Activated CD8-positive, alpha-beta T cell treated with anti-CD3 and anti-CD28 coated beads, Interleukin-2, amount 10 ng/mL, durations not matched to agents 7 days and 5 days (primary cell): ENCODE results near the gene SLC2A8. TPM values are rescaled to one million over a fixed set of nuclear protein-coding genes. Genes with fewer than 3 reads are reported as not detected.

ENCODE experiments used
- ATAC-seq: fragments of 150-1000 bp; cut with Tn5 transposase; one replicate; pipeline ENCODE4 v1.10.0; 2021; ENCODE audit warnings: moderate library complexity
- CTCF ChIA-PET: fragments of 350-600 bp; sonication (Branson Sonifier 250); formaldehyde crosslinking; loops from one replicate; lab custom pipeline; 2021; ENCODE audit warnings: antibody characterized with exemption; lab: Charles Lee
- POLR2A ChIA-PET: fragments of 350-600 bp; sonication (Branson Sonifier 250); formaldehyde crosslinking; loops from one replicate; lab custom pipeline; 2021; ENCODE audit warnings: antibody characterized with exemption; lab: Charles Lee
- DNase-seq: peaks from one replicate; pipeline ENCODE4 v3.0.0-alpha.2; 2020
- H3K27ac Mint-ChIP-seq: one replicate; pipeline ENCODE4 v1.8.0; 2021; ENCODE audit warnings: mild to moderate bottlenecking, mixed read lengths
- H3K27me3 Mint-ChIP-seq: one replicate; pipeline ENCODE4 v1.8.0; 2021; ENCODE audit warnings: low read depth, mixed read lengths
- H3K36me3 Mint-ChIP-seq: one replicate; pipeline ENCODE4 v1.8.0; 2021; ENCODE audit warnings: low read depth, mixed read lengths
- H3K4me1 Mint-ChIP-seq: one replicate; pipeline ENCODE4 v1.8.0; 2021; ENCODE audit warnings: low read depth, mixed read lengths
- H3K4me3 Mint-ChIP-seq: one replicate; pipeline ENCODE4 v1.8.0; 2021; ENCODE audit warnings: mild to moderate bottlenecking, mixed read lengths
- H3K9me3 Mint-ChIP-seq: one replicate; pipeline ENCODE4 v1.8.0; 2022; ENCODE audit warnings: mixed read lengths; ENCODE audit not compliant: insufficient read depth
- total RNA-seq, 2 experiments: library from RNA; stranded (reverse); gene quantifications; one replicate each; pipeline ENCODE4 v1.2.3, GENCODE V29; 2021

Gene SLC2A8
- total RNA-seq, 2 experiments from 2014 or later = 5.6 to 7.2 TPM

GRCh38 chr9:127450830-127451607, 54.0 kb downstream of the SLC2A8 start, which contains the start of the genes LRSAM1 and RPL12:
Gene LRSAM1, plus strand, starts transcription at chr9:127451510. Its CDS starts 3,018 bp downstream, at chr9:127454528.
Gene RPL12, minus strand, starts transcription at chr9:127451406. Its CDS starts 89 bp downstream, at chr9:127451317.
- no peaks in the 10 kb centered on the region for H3K27me3 Mint-ChIP-seq
- H3K27ac Mint-ChIP-seq = peak within 1 kb of the TSS; percentile 97
- ATAC-seq (peak; percentile 66), DNase-seq (peak; percentile 98)
- peak within 1 kb of the TSS; percentile 95 for H3K4me3 Mint-ChIP-seq
- H3K36me3 Mint-ChIP-seq = peaks cover 55% of the 10 kb centered on the region
- ChIA-PET CTCF (interaction anchor here (0.7 to 2.4 kb wide), 10 partner anchors 17 to 631 kb away, joined by 3 to 8 read pairs (median 3); partner anchors contain the start of genes SLC2A8, TOR2A and ZNF79), POLR2A (interaction anchor here (0.6 to 2.8 kb wide), 49 partner anchors 8 to 969 kb away, joined by 3 to 40 read pairs (median 3); partner anchors contain the start of genes PTRH1, SLC2A8, ST6GALNAC4 and TOR2A)
- H3K4me1 Mint-ChIP-seq = peaks cover 54% of the 10 kb centered on the region
- no peaks in the 10 kb centered on the region for H3K9me3 Mint-ChIP-seq

DNA sequence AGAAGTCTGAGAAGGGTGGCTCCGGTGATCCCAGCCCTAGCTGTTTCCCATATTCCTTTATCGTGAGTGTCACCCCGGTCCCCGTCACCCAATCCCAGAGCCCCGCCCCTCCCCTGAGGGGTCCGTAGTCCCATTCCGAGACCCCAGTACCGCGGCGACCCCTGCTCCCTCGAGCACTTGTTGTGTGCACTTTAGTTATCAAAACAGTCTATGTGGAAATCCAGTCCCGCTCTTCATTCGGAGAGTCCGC, 54.6 kb downstream of the SLC2A8 start:
- peak overlapping the region; percentile 97 for H3K27ac Mint-ChIP-seq
- DNase-seq = no peak
- H3K4me1 Mint-ChIP-seq = peaks cover 54% of the 10 kb centered on the region
- H3K9me3 Mint-ChIP-seq = no peaks in the 10 kb centered on the region
- H3K4me3 Mint-ChIP-seq = peak overlapping the region; percentile 95
- ChIA-PET POLR2A (interaction anchor here (0.6 to 2.8 kb wide), 42 partner anchors 9 to 968 kb away, joined by 3 to 40 read pairs (median 4); partner anchors contain the start of genes PTRH1, SLC2A8, ST6GALNAC4 and TOR2A), CTCF (interaction anchor here (1.0 to 2.4 kb wide), 8 partner anchors 16 to 283 kb away, joined by 3 to 8 read pairs (median 3); partner anchors contain the start of genes TOR2A and ZNF79)
- no peaks in the 10 kb centered on the region for H3K27me3 Mint-ChIP-seq
- H3K36me3 Mint-ChIP-seq = peaks cover 50% of the 10 kb centered on the region
- no peak for ATAC-seq

DNA sequence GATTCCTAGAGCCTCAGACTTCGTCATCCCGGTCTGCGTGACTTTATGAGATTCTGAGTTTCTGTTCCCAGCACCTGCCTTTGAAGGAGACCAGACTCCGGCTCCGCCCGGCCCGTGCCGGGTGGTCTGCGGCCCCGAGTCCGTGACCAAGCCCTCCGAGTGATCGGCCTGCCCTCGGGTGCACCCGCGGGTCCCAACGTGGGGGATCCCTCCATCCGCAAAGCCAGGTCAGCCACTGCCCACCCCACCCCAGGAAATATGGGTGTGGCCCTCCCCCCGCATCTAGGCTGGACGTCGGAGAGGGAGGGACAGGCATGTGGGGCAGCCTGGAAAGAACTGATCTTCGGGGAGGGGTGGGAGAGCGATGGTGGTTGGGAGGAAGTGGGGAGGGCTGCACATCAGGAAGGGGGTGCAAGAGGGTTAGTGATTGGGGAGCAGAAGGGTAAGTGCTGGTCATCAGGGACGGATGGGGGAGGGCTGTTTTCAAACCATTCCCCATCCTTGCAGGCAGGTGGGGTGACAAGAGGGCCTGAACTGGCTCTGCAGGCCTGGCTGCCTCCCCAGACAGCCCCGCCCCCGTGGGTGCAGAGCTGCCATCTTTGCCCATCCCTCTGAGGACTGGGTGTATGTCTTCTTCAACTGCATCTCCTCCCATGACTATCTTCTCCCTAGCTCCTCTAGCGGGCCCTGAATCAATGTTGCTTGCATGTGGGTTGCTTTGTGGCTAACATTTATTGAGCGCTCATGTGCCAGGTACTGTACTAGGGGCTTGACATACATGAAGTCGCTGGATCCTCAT, 55.1 kb downstream of the SLC2A8 start:
- ChIA-PET CTCF (interaction anchor here (1.0 to 2.4 kb wide), 10 partner anchors 16 to 283 kb away, joined by 3 to 8 read pairs (median 3); partner anchors contain the start of genes TOR2A and ZNF79), POLR2A (interaction anchor here (0.6 to 2.8 kb wide), 40 partner anchors 9 to 968 kb away, joined by 3 to 40 read pairs (median 4); partner anchors contain the start of genes PTRH1, SLC2A8, ST6GALNAC4 and TOR2A)
- Mint-ChIP-seq H3K4me3 (peak overlapping the region; percentile 95), H3K27ac (peak overlapping the region; percentile 97), H3K9me3 (no peaks in the 10 kb centered on the region), H3K4me1 (peaks cover 51% of the 10 kb centered on the region), H3K27me3 (no peaks in the 10 kb centered on the region), H3K36me3 (peaks cover 47% of the 10 kb centered on the region)
- DNase-seq (peak; percentile 66), ATAC-seq (peak; percentile 23)

DNA sequence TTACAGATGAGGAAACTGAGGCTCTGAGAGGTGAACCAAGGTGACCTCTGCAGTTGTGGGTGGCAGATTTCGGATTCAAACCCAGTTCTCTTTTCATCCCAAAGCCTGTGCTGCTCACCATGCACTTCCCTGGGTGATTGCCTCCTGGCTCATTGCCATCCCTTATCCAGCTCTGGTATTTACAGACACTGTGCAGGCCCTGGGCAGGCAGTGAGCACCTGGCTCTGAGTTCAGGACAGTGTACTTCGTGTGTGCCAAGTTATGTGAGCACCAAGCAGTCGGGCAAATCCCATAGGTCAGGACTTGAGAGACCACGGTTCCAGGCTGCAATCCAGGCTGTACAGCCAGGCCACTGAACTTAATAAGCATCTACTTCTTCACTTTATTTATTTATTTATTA, 55.7 kb downstream of the SLC2A8 start:
- Mint-ChIP-seq H3K27ac (peak overlapping the region; percentile 97), H3K4me1 (peaks cover 45% of the 10 kb centered on the region), H3K27me3 (no peaks in the 10 kb centered on the region), H3K4me3 (peak overlapping the region; percentile 95), H3K36me3 (peaks cover 41% of the 10 kb centered on the region), H3K9me3 (no peaks in the 10 kb centered on the region)
- DNase-seq (no peak), ATAC-seq (no peak)
- CTCF ChIA-PET = interaction anchor here (1.0 to 1.8 kb wide), 3 partner anchors 29 to 133 kb away, joined by 3 to 8 read pairs (median 4); partner anchors contain the start of gene ZNF79
- POLR2A ChIA-PET = interaction anchor here (0.7 to 2.5 kb wide), 2 partner anchors 29 to 65 kb away, joined by 3 to 7 read pairs; partner anchors contain the start of gene ZNF79

GRCh38 chr9:127455324-127455992, 58.5 kb downstream of the SLC2A8 start:
- POLR2A ChIA-PET = no interaction called here
- Mint-ChIP-seq H3K4me3 (no peak overlapping the region), H3K4me1 (peaks cover 19% of the 10 kb centered on the region), H3K36me3 (peaks cover 16% of the 10 kb centered on the region), H3K27ac (no peak overlapping the region), H3K27me3 (no peaks in the 10 kb centered on the region), H3K9me3 (no peaks in the 10 kb centered on the region)
- CTCF ChIA-PET = interaction anchor here (0.7 to 2.0 kb wide), 16 partner anchors 8 to 280 kb away, joined by 3 to 12 read pairs (median 3); partner anchors contain the start of genes SLC2A8 and TOR2A
- ATAC-seq (no peak), DNase-seq (peak; percentile 39)

- CTCF ChIA-PET = no interaction called here
- H3K4me3 Mint-ChIP-seq = no peak overlapping the region
These were observed 60.4 kb downstream of the SLC2A8 start for GRCh38 chr9:127457191-127457878.

More at GRCh38 chr9:127457191-127457878, 60.4 kb downstream of the SLC2A8 start:
- no peak for DNase-seq
- POLR2A ChIA-PET = no interaction called here
- no peak for ATAC-seq
- Mint-ChIP-seq H3K4me1 (peaks cover 13% of the 10 kb centered on the region), H3K27me3 (no peaks in the 10 kb centered on the region), H3K36me3 (peaks cover 21% of the 10 kb centered on the region), H3K9me3 (no peaks in the 10 kb centered on the region), H3K27ac (no peak overlapping the region)

Other genes with a start within 250 kb of the SLC2A8 start
- gene GARNL3, start 132.4 kb upstream of the SLC2A8 start, total RNA-seq = 1 to 10 TPM; 1.3 to 1.9 TPM
- gene ZNF79, start 27.2 kb downstream of the SLC2A8 start, total RNA-seq = 10 to 100 TPM; 11.3 to 12.1 TPM
- gene RPL12, start 54.2 kb downstream of the SLC2A8 start, total RNA-seq = 1,000 to 10,000 TPM; 1,248 to 1,328 TPM
- gene LRSAM1, start 54.3 kb downstream of the SLC2A8 start, total RNA-seq = 10 to 100 TPM; 17.8 to 18.0 TPM
- gene STXBP1, start 215.1 kb downstream of the SLC2A8 start, total RNA-seq = 10 to 100 TPM; 24.2 to 25.3 TPM